Measurements from ENCODE around the gene NEDD4. TPM values are rescaled to one million over a fixed set of nuclear protein-coding genes. Genes with fewer than 3 reads are reported as not detected.
"Not testable (repeated sequence)": the region's sequence is repeated elsewhere in the genome, so short reads cannot be mapped to it uniquely, and the experiment has no call there.

The NEDD4 gene
- total RNA-seq, 1 experiment from 2014 or later = 57.7 TPM

DNA sequence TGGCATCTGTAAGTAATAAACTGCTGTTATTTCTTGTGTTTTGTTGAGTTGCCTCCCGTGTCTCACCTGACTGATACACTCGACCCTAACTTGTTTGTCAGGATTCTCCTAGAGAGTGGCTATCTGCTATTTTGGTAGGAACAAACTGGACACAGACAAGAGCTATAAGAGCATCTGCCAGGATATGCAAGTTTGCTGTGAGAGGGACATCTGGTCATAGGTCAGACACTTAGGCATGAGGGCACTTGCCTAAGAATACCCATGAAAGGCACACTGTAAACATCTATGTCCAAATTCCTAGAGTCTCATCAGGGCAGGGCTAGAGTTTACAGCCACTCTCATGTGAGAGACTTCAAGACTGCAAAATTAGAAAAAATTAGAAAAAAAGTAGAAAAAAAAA, 32.5 kb downstream of the NEDD4 start:
- Mint-ChIP-seq H3K27me3 (ENCODE audit: insufficient read depth, unreplicated experiment) (no peaks in the 10 kb centered on the region), H3K4me1 (ENCODE audit: insufficient read depth, unreplicated experiment) (no peaks in the 10 kb centered on the region), H3K4me3 (ENCODE audit: unreplicated experiment) (no peak overlapping the region), H3K27ac (ENCODE audit: low read depth, unreplicated experiment) (no peak overlapping the region), H3K9me3 (ENCODE audit: unreplicated experiment) (no peaks in the 10 kb centered on the region), H3K36me3 (ENCODE audit: insufficient read depth, unreplicated experiment) (peaks cover 28% of the 10 kb centered on the region)
- BruUV-seq (replicated peaks) = no TSS peak
- TF ChIP-seq, protein P1, sequence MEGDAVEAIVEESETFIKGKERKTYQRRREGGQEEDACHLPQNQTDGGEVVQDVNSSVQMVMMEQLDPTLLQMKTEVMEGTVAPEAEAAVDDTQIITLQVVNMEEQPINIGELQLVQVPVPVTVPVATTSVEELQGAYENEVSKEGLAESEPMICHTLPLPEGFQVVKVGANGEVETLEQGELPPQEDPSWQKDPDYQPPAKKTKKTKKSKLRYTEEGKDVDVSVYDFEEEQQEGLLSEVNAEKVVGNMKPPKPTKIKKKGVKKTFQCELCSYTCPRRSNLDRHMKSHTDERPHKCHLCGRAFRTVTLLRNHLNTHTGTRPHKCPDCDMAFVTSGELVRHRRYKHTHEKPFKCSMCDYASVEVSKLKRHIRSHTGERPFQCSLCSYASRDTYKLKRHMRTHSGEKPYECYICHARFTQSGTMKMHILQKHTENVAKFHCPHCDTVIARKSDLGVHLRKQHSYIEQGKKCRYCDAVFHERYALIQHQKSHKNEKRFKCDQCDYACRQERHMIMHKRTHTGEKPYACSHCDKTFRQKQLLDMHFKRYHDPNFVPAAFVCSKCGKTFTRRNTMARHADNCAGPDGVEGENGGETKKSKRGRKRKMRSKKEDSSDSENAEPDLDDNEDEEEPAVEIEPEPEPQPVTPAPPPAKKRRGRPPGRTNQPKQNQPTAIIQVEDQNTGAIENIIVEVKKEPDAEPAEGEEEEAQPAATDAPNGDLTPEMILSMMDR (IDR thresholded peaks at IDR 0.05; ENCODE audit: unreplicated experiment) = no peak
- POLR2A ChIA-PET = no interaction called here
- DNase-seq (ENCODE audit: unreplicated experiment) = no peak
- CTCF ChIA-PET = interaction anchor here (1.0 kb wide), 1 partner anchor 114 kb away, joined by 3 read pairs; no protein-coding TSS in a partner anchor
- intact Hi-C loops (cut with micrococcal nuclease) = no loop called here

DNA sequence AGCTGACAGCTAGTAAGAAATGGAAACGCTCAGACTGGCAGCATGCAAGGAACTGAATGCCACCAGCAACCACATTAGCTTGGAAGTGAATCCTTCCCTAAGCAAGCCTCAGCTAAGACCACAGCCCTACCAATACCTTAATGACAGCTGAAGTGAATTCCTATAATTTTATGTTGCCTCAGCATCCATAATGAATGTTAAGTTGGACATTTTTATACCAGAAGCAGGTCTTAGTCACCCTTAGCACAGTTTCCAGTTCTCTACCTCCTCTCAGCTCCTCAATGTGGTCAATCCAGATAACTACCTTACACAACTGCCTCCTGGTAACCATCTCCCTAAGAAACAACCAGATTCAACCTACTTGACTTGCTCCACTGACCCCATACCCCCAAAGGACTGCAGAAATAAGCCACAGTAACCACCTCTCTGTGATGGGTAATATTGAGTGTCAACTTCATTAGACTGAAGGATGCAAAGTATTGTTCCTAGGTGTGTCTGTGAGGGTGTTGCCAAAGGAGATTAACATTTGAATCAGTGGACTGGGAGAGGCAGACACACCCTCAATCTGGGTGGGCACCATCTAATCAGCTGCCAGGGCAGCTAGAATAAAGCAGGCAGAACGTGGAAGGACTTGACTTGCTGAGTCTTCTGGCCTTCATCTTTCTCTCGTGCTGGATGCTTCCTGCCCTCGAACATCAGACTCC, 33.5 kb downstream of the NEDD4 start:
- H3K27ac Mint-ChIP-seq (ENCODE audit: low read depth, unreplicated experiment) = no peak overlapping the region
- H3K9me3 Mint-ChIP-seq (ENCODE audit: unreplicated experiment) = no peaks in the 10 kb centered on the region
- TF ChIP-seq, protein P1 (IDR thresholded peaks at IDR 0.05; ENCODE audit: unreplicated experiment) = no peak
- no peaks in the 10 kb centered on the region for H3K27me3 Mint-ChIP-seq (ENCODE audit: insufficient read depth, unreplicated experiment)
- POLR2A ChIA-PET = interaction anchor here (1.4 kb wide), 1 partner anchor 22 kb away, joined by 4 read pairs; no protein-coding TSS in a partner anchor
- H3K4me3 Mint-ChIP-seq (ENCODE audit: unreplicated experiment) = no peak overlapping the region
- peaks cover 25% of the 10 kb centered on the region for H3K36me3 Mint-ChIP-seq (ENCODE audit: insufficient read depth, unreplicated experiment)
- BruUV-seq (replicated peaks) = no TSS peak
- no peaks in the 10 kb centered on the region for H3K4me1 Mint-ChIP-seq (ENCODE audit: insufficient read depth, unreplicated experiment)
- CTCF ChIA-PET = no interaction called here
- intact Hi-C loops (cut with micrococcal nuclease) = no loop called here
- no peak for DNase-seq (ENCODE audit: unreplicated experiment)

DNA sequence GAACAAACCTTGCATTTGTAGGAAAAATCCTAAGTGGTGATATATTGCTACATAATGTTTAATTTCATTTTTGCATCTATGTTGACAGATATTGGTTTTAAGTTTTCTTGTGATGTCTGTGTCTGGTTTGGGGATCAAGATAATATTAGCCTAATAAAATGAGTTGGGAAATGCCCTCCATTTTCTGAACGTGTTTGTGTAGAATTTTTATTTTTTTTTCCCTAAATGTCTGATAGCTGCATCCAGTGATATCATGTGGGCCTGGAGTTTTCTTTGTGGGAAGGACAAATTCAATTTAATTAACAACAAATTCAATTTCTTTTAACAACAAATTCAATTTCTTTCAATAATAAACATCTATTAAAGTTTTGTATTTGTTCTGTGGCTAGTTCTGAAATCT, 35.1 kb downstream of the NEDD4 start:
- Mint-ChIP-seq H3K36me3 (ENCODE audit: insufficient read depth, unreplicated experiment) (peaks cover 10% of the 10 kb centered on the region), H3K4me3 (ENCODE audit: unreplicated experiment) (no peak overlapping the region), H3K27ac (ENCODE audit: low read depth, unreplicated experiment) (no peak overlapping the region), H3K9me3 (ENCODE audit: unreplicated experiment) (peaks cover 8% of the 10 kb centered on the region), H3K27me3 (ENCODE audit: insufficient read depth, unreplicated experiment) (no peaks in the 10 kb centered on the region), H3K4me1 (ENCODE audit: insufficient read depth, unreplicated experiment) (no peaks in the 10 kb centered on the region)
- POLR2A ChIA-PET = interaction anchor here (1.4 kb wide), 1 partner anchor 21 kb away, joined by 4 read pairs; no protein-coding TSS in a partner anchor
- BruUV-seq (replicated peaks) = no TSS peak
- DNase-seq (ENCODE audit: unreplicated experiment) = no peak
- intact Hi-C loops (cut with micrococcal nuclease) = no loop called here
- CTCF ChIA-PET = interaction anchor here (0.6 kb wide), 1 partner anchor 835 kb away, joined by 3 read pairs; no protein-coding TSS in a partner anchor
- TF ChIP-seq, protein P1 (IDR thresholded peaks at IDR 0.05; ENCODE audit: unreplicated experiment) = no peak

DNA sequence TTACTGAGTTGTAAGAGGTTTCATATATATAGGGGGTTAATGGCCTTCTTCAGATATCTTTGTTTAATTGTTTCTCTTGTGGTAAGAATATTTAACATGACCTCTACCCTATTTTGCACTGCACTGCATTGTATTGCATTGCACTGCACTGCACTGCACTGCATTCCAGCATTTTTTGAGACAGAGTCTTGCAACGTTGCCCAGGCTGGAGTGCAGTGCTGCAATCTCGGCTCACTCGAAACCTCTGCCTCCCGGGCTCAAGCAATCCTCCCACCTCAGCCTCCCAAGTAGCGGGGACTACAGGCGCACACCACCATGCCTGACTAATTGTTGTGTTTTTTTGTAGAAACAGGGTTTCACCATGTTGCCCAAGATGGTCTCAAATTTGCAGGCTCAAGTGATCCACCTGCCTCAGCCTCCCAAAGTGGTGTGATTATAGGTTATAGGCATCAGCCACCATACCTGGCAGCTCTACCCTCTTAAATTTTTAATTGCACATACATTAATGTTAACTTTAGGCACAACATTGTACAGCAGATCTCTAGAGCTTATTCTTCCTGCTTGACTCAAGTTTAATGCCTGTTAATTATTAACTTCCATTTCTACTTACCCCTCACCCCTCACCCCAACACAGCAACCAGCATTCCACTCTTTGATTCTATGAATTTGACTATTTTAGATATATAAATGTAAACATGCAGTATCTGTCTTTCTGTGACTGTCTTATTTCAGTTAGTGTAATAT, 38.4 kb downstream of the NEDD4 start:
- intact Hi-C loops (cut with micrococcal nuclease) = no loop called here
- H3K9me3 Mint-ChIP-seq (ENCODE audit: unreplicated experiment) = peaks cover 8% of the 10 kb centered on the region
- POLR2A ChIA-PET = interaction anchor here (0.6 to 0.7 kb wide), 2 partner anchors 37 to 1858 kb away, joined by 3 read pairs; no protein-coding TSS in a partner anchor
- peaks cover 16% of the 10 kb centered on the region for H3K36me3 Mint-ChIP-seq (ENCODE audit: insufficient read depth, unreplicated experiment)
- peaks cover 6% of the 10 kb centered on the region for H3K4me1 Mint-ChIP-seq (ENCODE audit: insufficient read depth, unreplicated experiment)
- no peaks in the 10 kb centered on the region for H3K27me3 Mint-ChIP-seq (ENCODE audit: insufficient read depth, unreplicated experiment)
- BruUV-seq (replicated peaks) = no TSS peak
- CTCF ChIA-PET = no interaction called here
- DNase-seq (ENCODE audit: unreplicated experiment) = no peak
- H3K4me3 Mint-ChIP-seq (ENCODE audit: unreplicated experiment) = no peak overlapping the region
- TF ChIP-seq, protein P1 (IDR thresholded peaks at IDR 0.05; ENCODE audit: unreplicated experiment) = no peak
- no peak overlapping the region for H3K27ac Mint-ChIP-seq (ENCODE audit: low read depth, unreplicated experiment)

DNA sequence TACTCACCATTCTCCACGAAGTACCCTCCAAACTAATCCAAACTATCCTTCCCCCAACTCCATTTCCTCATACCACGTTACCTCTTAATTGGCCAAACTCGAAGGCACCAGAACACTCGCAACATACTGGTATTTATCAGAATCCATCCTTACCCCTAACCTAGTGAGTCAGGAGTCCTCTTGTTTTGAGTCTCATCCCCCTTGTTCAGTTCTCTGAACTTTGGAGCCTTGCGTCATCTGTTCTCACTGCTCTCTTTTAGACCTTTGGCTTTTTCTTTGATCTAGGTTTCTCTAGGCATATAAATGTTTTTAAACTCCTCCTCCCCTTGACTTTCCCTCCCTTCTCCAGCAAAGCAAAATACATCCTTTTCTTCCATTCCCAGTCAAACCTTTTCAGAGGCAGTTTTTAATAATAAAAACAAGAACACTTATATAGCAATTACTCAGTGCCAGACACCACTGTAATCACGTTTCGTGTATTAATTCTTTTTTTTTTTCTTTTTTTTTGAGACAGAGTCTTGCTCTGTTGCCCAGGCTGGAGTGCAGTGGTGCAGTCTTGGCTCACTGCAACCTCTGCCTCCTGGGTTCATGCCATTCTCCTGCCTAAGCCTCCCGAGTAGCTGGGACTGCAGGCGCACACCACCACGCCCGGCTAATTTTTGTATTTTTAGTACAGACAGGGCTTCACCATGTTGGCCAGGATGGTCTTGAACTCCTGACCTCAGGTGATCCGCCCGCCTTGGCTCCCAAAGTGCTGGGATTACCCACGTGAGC, 40.7 kb downstream of the NEDD4 start:
- H3K4me3 Mint-ChIP-seq (ENCODE audit: unreplicated experiment) = not testable (repeated sequence)

More for the DNA sequence above, 40.7 kb downstream of the NEDD4 start:
- H3K9me3 Mint-ChIP-seq (ENCODE audit: unreplicated experiment); CTCF ChIA-PET; H3K27me3 Mint-ChIP-seq (ENCODE audit: insufficient read depth, unreplicated experiment); POLR2A ChIA-PET; BruUV-seq (replicated peaks); DNase-seq (ENCODE audit: unreplicated experiment); H3K4me1 Mint-ChIP-seq (ENCODE audit: insufficient read depth, unreplicated experiment); intact Hi-C loops (cut with micrococcal nuclease): not testable (repeated sequence)
- Mint-ChIP-seq H3K27ac (ENCODE audit: low read depth, unreplicated experiment) (peak overlapping the region; percentile 0), H3K36me3 (ENCODE audit: insufficient read depth, unreplicated experiment) (peaks cover 24% of the 10 kb centered on the region)
